ENCODE measurements around the gene FRMD8.

FRMD8 gene

DNA sequence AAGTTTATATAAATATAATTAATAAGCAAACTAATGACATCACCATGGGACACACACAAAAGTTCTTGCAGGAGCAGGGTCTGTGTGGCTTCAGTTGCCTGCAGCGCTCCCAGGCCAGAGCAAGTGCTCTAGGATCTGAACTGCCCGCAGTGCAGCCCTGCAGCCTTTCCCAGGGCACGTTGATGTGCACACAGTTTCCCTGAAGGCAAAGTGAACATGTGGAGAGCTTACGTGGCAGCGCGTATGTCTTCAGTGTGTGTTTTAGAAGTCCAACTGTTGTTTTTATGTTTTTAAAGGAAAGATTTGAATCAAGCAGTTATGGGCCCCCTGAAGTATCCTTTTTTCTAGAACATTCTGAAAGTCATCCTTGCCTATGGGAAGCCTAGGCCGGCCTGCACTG, 33.1 kb upstream of the FRMD8 start:
- no peak for DNase-seq (ENCODE audit: low spot score)
- in situ Hi-C loops (cut with MboI; ENCODE audit: low pct_unique_long_range_greater_than_20kb, low sequenced_read_pairs, unreplicated experiment) = no loop called here
- no peak for TF ChIP-seq CTCF (IDR thresholded peaks at IDR 0.05; ENCODE audit: extremely low read depth, insufficient read depth, missing control alignments)

DNA sequence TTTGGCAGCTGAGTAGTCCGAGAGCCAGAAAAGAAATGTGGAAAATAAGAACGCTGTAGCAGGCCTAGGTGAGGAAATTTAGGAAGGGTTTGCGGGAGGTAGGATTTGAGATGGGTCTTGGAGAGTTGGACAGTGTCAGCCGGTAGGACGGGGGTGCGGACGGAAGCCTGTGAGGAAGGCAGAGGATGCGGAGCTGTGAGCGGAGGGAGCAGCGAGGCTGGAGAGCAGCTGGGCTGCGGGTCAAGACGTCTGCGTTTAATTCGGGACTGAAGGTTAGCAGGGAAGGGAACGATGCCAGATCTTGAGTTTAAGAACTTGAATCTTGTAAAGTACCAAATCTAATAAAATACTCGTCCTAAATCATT, 32.6 kb upstream of the FRMD8 start:
- no peak for TF ChIP-seq CTCF (IDR thresholded peaks at IDR 0.05; ENCODE audit: extremely low read depth, insufficient read depth, missing control alignments)
- DNase-seq (ENCODE audit: low spot score) = no peak

DNA sequence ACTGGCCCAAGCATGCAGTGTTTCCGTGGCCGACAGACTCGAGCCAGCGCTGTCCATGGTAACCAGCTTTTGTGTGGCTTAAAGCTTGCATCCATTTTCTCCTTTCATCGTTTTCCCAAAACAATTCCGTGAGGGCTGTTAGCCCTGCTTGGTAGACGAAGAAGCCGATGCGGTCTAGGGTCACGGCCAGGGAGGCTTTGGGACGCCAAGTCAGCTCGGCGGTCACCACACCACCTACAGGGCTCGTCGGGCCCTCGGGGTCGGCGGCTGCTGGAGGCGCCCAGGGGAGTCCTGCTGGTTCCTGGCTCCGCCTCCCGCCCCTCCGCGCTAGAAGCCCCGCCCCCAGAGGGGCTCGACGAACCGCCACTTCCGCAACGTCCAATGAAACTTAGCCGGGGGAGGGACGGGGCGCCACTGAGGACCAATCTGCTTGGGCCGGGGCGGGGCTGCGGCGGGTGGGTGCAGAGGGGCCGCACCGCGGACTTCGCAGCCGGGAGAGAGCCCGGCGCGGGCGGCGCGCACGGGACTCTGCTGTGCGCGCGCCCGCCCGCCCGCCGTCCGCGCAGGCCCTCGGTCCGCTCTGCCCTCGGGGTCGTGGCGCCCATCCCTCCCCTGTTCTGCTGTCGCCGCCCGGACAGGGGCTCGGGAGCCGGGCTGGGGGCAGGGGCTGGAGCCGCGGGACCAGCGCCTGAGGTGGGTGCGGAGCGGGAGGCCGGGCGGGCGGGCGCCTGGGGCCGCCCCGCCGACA, 32.0 kb upstream of the FRMD8 start, which contains the start of gene TIGD3:
Gene TIGD3, plus strand, starts transcription at position 487 of the 748 bp plus-strand sequence. CDS start 1,058 bp downstream, outside the sequence.
- no peak for TF ChIP-seq CTCF (IDR thresholded peaks at IDR 0.05; ENCODE audit: extremely low read depth, insufficient read depth, missing control alignments)
- DNase-seq (ENCODE audit: low spot score) = peak; percentile 99
- in situ Hi-C loops (cut with MboI; ENCODE audit: low pct_unique_long_range_greater_than_20kb, low sequenced_read_pairs, unreplicated experiment) = no loop called here

More for the DNA sequence above, 32.6 kb upstream of the FRMD8 start:
- in situ Hi-C loops (cut with MboI; ENCODE audit: low pct_unique_long_range_greater_than_20kb, low sequenced_read_pairs, unreplicated experiment) = no loop called here

GRCh38 chr11:65355013-65355775, 31.2 kb upstream of the FRMD8 start:
- TF ChIP-seq CTCF (IDR thresholded peaks at IDR 0.05; ENCODE audit: extremely low read depth, insufficient read depth, missing control alignments) = no peak
- in situ Hi-C loops (cut with MboI; ENCODE audit: low pct_unique_long_range_greater_than_20kb, low sequenced_read_pairs, unreplicated experiment) = no loop called here
- DNase-seq (ENCODE audit: low spot score) = peak; percentile 79

DNA sequence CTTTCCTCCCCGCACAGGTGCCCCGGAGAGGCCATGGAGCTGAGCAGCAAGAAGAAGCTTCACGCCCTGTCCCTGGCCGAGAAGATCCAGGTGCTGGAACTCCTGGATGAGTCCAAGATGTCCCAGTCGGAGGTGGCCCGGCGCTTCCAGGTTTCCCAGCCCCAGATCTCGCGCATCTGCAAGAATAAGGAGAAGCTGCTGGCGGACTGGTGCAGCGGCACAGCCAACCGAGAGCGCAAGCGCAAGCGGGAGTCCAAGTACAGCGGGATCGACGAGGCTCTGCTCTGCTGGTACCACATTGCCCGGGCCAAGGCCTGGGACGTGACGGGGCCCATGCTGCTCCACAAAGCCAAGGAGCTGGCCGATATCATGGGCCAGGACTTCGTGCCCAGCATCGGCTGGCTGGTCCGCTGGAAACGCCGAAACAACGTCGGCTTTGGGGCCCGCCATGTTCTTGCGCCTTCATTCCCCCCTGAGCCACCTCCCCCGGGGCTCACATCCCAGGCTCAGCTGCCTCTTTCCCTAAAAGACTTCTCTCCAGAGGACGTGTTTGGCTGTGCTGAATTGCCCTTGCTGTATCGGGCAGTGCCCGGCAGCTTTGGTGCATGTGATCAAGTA, 30.6 kb upstream of the FRMD8 start:
- in situ Hi-C loops (cut with MboI; ENCODE audit: low pct_unique_long_range_greater_than_20kb, low sequenced_read_pairs, unreplicated experiment) = no loop called here
- TF ChIP-seq CTCF (IDR thresholded peaks at IDR 0.05; ENCODE audit: extremely low read depth, insufficient read depth, missing control alignments) = no peak
- no peak for DNase-seq (ENCODE audit: low spot score)

DNA sequence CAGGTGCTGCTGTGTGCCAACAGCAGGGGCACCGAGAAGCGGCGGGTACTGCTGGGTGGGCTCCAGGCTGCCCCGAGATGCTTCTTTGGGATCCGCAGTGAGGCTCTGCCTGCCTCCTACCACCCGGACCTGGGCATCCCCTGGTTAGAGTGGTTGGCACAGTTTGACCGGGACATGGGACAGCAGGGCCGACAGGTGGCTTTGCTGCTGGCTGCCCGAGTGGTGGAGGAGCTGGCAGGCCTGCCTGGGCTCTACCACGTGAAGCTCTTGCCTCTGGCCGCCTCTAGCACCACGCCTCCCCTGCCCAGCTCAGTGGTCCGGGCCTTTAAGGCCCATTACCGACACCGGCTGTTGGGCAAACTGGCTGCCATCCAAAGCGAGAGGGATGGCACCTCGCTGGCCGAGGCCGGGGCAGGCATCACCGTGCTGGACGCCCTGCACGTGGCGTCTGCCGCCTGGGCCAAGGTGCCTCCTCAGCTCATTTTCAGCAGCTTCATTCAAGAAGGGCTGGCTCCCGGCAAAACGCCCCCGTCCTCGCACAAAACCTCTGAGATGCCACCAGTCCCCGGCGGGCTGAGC, 30.0 kb upstream of the FRMD8 start:
- TF ChIP-seq CTCF (IDR thresholded peaks at IDR 0.05; ENCODE audit: extremely low read depth, insufficient read depth, missing control alignments) = no peak
- no peak for DNase-seq (ENCODE audit: low spot score)
- in situ Hi-C loops (cut with MboI; ENCODE audit: low pct_unique_long_range_greater_than_20kb, low sequenced_read_pairs, unreplicated experiment) = no loop called here

All from GM13977 (cell line).